Uterus (tissue), 4 donors: ENCODE results near the gene C1QTNF7. TPM values are rescaled to one million over a fixed set of nuclear protein-coding genes. Genes with fewer than 3 reads are reported as not detected.

Source experiments
- DNase-seq, 2 donors: peaks; one replicate each; pipeline ENCODE4 v3.0.0-alpha.2; 2019 to 2020
- H3K27ac ChIP-seq, 2 donors: fragments of 200-600 bp; sonication (generic); 1 replicate in 1 of 2; 2 replicates in 1 of 2; pipeline ENCODE4 v1.5.1; 2016 to 2018
- H3K27me3 ChIP-seq, 2 donors: fragments of 200-600 bp; sonication (generic); one replicate each; pipeline ENCODE4 v1.5.1; 2018 to 2019; ENCODE audit warnings: control low read depth in 1 of 2
- H3K36me3 ChIP-seq, 2 donors: fragments of 200-600 bp; sonication (generic); one replicate each; pipeline ENCODE4 v1.5.1; 2019; ENCODE audit warnings: control low read depth in 1 of 2
- H3K4me1 ChIP-seq, 2 donors: fragments of 200-600 bp; sonication (generic); one replicate each; pipeline ENCODE4 v1.5.1; 2018 to 2019; ENCODE audit warnings: control low read depth in 1 of 2
- H3K4me3 ChIP-seq, 2 donors: fragments of 200-600 bp; sonication (generic); 1 replicate in 1 of 2; 2 replicates in 1 of 2; pipeline ENCODE4 v1.5.1; 2018 to 2019; ENCODE audit warnings: mild to moderate bottlenecking in 1 of 2
- H3K9me3 ChIP-seq, 2 donors: fragments of 200-600 bp; sonication (generic); one replicate each; pipeline ENCODE4 v1.5.1; 2019; ENCODE audit warnings: control low read depth in 1 of 2
- POLR2A ChIP-seq, 2 donors: fragments of 450-650 bp; IDR thresholded peaks; one replicate each; pipeline ENCODE4 v1.6.1; 2016; ENCODE audit warnings: antibody characterized with exemption in 2 of 2, mild to moderate bottlenecking in 1 of 2, moderate library complexity in 1 of 2
- intact Hi-C: fragments of 100-400 bp; cut with DNase I; formaldehyde crosslinking; loops from one replicate; pipeline ENCODE4 v1.15.1; 2023; ENCODE audit warnings: low total_unique reads
- total RNA-seq, 4 donors: library from RNA; depleted of rRNA in 3 of 4; stranded (reverse); fragments of >200 nt in 3 of 4; gene quantifications; one replicate each; pipeline versions ENCODE4 v1.1.0 to v1.2.4, GENCODE V29; 2014 to 2023
- TF ChIP-seq, protein P1 (sequence below), 4 experiments: fragments of 200-600 bp in 2 of 4; fragments of 450-650 bp in 2 of 4; sonication (generic) in 2 of 4; IDR thresholded peaks; one replicate each; pipeline ENCODE4 v1.5.1; 2016 to 2019; ENCODE audit warnings: antibody characterized with exemption in 4 of 4, mild to moderate bottlenecking in 2 of 4, moderate library complexity in 1 of 4
- donor health status: DM: yes; HTN: yes; CAD: no.

The C1QTNF7 gene
- total RNA-seq, 4 donors from 2014 or later, result 6.1 to 31.5 (median 12.9) TPM

DNA sequence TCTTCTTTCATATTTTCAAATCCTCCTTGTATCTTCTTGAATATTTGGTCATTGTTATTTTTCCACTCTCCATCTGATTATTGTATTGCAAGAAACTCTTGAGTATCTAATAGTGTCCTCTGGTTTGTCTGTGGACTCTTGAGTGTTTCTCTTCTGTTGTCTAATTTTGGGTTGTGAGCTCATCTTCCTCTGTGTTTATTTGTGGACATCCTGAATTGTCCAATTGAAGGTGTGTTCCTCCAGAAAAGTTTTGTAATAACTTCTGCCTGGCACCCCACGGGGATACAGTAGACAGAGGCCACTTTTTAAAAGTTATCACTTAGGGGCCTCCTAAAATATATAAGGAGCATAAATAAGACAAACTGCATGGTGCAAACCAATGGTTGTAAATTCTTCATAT lies 38.8 kb downstream of the C1QTNF7 start:
- Histone ChIP-seq H3K27ac (no peak overlapping the region), H3K4me1 (peaks cover 0 to 3% of the 10 kb centered on the region in 2 donors), H3K9me3 (no peaks in the 10 kb centered on the region), H3K4me3 (no peak overlapping the region), H3K27me3 (no peaks in the 10 kb centered on the region), H3K36me3 (no peaks in the 10 kb centered on the region)
- TF ChIP-seq POLR2A (IDR thresholded peaks at IDR 0.05), result no peak
- intact Hi-C loops, result no loop called here
- DNase-seq, result no peak

DNA sequence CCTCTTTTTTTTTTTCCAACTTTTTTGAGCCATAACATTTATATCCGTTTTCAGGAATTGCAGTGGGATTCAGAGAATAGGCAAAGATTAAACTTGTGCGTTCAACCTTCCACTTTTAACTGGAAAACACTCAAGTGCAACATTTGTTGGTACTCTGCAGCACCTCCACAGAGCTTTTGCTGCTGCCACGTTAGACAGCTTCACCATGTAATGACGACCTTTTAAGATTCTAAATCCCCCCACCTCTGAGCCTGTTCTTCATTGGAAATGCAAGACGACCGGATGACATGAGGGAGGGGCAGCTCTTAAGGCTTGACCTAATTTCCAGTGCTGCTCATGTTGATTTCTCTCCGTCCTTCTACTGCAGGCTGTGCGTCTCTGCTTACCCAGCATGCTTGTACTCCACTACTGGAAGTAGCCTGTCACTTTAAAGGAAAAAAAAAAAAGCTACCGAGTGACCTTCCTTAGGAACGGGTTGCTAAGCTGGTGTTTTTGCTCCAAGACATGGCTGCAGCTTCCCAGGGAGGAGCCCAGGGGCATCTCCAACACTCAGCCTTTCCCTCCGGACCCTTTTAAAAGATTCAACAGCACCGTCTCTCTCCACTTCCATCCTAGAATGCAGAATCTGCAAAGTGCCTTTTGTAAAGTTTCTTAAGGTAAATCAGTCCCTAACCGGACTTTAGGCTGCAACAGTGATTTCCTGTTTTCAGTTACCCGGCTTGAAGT lies 41.7 kb downstream of the C1QTNF7 start, which contains the start of gene CC2D2A:
Gene CC2D2A (plus strand): TSS at position 481 of the 726 bp plus-strand sequence. CDS start 6,051 bp downstream, outside the sequence.
- intact Hi-C loops, result no loop called here
- peaks cover 0 to 3% of the 10 kb centered on the region in 2 donors for H3K4me1 ChIP-seq

GRCh38 chr4:15470128-15470475 lies 42.3 kb downstream of the C1QTNF7 start:
- Histone ChIP-seq H3K27ac (peak overlapping the region; percentile 64 to 73), H3K9me3 (no peaks in the 10 kb centered on the region), H3K4me1 (peaks cover 0 to 3% of the 10 kb centered on the region in 2 donors), H3K36me3 (no peaks in the 10 kb centered on the region), H3K4me3 (peak overlapping the region; percentile 40 to 45), H3K27me3 (no peaks in the 10 kb centered on the region)
- no peak for TF ChIP-seq POLR2A (IDR thresholded peaks at IDR 0.05)
- TF ChIP-seq, protein P1, sequence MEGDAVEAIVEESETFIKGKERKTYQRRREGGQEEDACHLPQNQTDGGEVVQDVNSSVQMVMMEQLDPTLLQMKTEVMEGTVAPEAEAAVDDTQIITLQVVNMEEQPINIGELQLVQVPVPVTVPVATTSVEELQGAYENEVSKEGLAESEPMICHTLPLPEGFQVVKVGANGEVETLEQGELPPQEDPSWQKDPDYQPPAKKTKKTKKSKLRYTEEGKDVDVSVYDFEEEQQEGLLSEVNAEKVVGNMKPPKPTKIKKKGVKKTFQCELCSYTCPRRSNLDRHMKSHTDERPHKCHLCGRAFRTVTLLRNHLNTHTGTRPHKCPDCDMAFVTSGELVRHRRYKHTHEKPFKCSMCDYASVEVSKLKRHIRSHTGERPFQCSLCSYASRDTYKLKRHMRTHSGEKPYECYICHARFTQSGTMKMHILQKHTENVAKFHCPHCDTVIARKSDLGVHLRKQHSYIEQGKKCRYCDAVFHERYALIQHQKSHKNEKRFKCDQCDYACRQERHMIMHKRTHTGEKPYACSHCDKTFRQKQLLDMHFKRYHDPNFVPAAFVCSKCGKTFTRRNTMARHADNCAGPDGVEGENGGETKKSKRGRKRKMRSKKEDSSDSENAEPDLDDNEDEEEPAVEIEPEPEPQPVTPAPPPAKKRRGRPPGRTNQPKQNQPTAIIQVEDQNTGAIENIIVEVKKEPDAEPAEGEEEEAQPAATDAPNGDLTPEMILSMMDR (IDR thresholded peaks at IDR 0.05), result no peak
- no peak for DNase-seq
- intact Hi-C loops, result no loop called here

More for the DNA sequence above, 41.7 kb downstream of the C1QTNF7 start, which contains the start of gene CC2D2A:
- peak within 1 kb of the TSS; percentile 64 to 73 for H3K27ac ChIP-seq
- no peak for DNase-seq
- no peaks in the 10 kb centered on the region for H3K27me3 ChIP-seq
- no peaks in the 10 kb centered on the region for H3K9me3 ChIP-seq
- peak within 1 kb of the TSS; percentile 40 to 45 for H3K4me3 ChIP-seq
- TF ChIP-seq, protein P1 (IDR thresholded peaks at IDR 0.05), result no peak
- no peak for TF ChIP-seq POLR2A (IDR thresholded peaks at IDR 0.05)
- H3K36me3 ChIP-seq, result no peaks in the 10 kb centered on the region

GRCh38 chr4:15476396-15476795 lies 48.6 kb downstream of the C1QTNF7 start:
- TF ChIP-seq, protein P1 (IDR thresholded peaks at IDR 0.05), result no peak
- TF ChIP-seq POLR2A (IDR thresholded peaks at IDR 0.05), result no peak
- Histone ChIP-seq H3K36me3 (no peaks in the 10 kb centered on the region), H3K4me1 (no peaks in the 10 kb centered on the region), H3K9me3 (no peaks in the 10 kb centered on the region), H3K27ac (no peak overlapping the region), H3K27me3 (no peaks in the 10 kb centered on the region), H3K4me3 (no peak overlapping the region)
- no peak for DNase-seq
- intact Hi-C loops, result loop anchor here (5.0 kb wide), 1 partner anchor 541 kb away; no protein-coding TSS in a partner anchor

GRCh38 chr4:15478724-15479088 lies 50.9 kb downstream of the C1QTNF7 start:
- TF ChIP-seq, protein P1 (IDR thresholded peaks at IDR 0.05), result no peak
- TF ChIP-seq POLR2A (IDR thresholded peaks at IDR 0.05), result no peak
- H3K4me1 ChIP-seq, result no peaks in the 10 kb centered on the region
- no peaks in the 10 kb centered on the region for H3K9me3 ChIP-seq
- DNase-seq, result no peak
- no peaks in the 10 kb centered on the region for H3K27me3 ChIP-seq
- intact Hi-C loops, result loop anchor here (5.0 kb wide), 1 partner anchor 539 kb away; no protein-coding TSS in a partner anchor
- H3K4me3 ChIP-seq, result no peak overlapping the region
- H3K36me3 ChIP-seq, result no peaks in the 10 kb centered on the region
- peak overlapping the region; percentile 69 to 70 for H3K27ac ChIP-seq
